Brain pericyte (primary cell): ENCODE data around the gene CDK11A.
"Not testable (repeated sequence)": the region's sequence is repeated elsewhere in the genome, so short reads cannot be mapped to it uniquely, and the experiment has no call there.

ENCODE experiments used
- DNase-seq: peaks from one replicate; pipeline ENCODE4 v3.0.0-alpha.2; 2012; ENCODE audit warnings: low read depth, low spot score

Gene CDK11A

DNA sequence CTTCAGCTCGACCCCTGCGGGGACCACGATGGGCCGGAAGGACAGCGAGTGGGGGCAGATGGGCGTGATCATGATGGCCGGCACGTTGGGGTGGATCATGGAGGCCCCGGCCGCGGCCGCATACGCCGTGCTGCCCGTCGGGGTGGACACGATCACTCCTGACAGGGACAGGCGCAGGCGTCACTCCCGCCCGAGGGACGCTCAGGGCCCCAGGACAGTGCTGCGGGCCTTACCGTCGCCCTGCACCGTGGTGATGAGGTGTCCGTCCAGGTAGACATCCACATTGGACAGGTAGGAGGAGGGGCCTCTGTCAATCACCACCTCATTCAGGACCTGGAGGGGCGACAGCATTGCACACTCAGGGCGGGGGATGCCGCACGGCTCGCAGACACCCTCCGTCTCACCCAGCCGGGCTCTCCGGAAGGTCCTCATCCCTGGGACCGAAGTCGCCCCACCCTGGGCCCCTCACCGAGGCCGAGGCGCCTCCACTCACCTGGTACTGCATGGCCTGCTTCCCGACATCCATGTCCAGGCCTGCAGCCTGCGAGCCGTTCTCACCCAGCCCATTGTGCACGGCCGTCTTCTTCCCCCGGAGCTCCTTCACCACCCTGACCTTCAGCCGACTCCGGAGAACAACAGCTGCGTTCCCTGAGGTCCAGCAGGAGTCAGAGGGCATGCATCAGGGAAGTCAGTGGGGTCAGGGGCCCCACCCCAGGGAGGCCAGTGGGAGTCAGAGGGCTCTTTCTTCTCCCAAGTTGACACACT is 30.1 kb upstream of the CDK11A start:
- DNase-seq: no peak

DNA sequence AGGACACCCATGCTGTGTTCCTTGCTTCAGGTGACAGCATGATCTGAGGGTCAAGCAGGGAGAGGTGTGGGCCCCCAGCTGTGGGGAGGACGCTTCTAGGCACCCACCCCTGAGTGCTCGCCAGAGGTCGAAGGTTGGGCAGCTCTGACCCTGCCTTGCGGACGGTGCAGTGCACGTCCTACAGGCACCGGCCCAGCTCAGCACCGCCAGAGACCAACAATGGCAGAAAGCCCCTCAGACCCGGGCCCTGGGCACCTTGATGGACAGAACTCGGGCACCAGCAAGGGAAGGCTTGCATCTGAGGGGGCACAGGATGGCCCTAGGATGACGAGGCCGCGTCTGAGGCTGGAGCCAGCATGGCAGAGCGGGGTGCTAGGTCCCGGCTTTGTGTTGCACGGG is 29.4 kb upstream of the CDK11A start:
- DNase-seq: no peak

DNA sequence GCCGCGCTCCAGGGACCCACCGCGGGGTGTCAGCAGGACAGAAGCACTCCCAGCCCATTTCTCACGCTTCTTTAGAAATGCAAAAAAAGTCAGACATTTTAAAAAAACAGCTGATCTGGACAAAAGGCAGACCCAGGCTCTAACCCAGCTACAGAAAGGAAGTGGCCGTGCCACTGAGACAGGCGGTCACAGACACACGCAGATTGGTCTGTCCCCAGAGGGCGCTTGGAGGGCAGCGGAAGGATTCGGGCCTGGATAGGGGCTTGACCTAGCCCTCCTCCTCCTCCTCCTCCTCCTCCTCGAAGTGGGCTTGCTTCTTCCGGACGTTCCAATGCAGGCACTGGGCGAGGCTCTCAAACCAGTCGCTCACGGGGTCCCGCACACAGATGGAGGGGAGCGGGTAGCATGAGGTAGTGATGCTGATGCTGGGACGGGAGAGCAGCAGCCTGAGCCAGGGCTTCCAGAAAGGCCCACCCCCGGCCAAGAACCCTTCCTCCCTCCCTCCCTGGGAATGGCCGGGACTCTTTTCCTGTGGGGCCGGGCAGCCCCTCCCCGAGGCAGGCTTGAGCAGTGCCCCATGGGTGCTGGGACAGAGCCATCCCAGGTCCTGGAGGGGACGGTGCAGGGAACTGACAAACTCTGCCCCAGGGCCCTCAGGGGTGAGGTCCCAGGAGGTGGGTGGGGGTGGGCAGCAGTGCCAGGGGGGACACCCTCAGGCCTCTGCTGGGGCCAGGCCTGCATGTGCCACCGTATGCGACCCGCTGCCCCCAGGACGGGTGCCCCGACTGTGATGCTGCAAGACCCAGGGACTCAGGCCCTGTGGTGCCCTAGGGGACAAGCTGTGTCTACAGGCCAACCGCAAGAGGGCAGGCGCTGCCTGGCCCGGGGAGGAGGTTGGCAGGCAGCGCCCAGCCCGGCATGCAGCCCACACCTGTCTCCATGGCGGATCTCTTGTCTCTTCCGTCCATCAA is 28.8 kb upstream of the CDK11A start:
- DNase-seq: no peak

DNA sequence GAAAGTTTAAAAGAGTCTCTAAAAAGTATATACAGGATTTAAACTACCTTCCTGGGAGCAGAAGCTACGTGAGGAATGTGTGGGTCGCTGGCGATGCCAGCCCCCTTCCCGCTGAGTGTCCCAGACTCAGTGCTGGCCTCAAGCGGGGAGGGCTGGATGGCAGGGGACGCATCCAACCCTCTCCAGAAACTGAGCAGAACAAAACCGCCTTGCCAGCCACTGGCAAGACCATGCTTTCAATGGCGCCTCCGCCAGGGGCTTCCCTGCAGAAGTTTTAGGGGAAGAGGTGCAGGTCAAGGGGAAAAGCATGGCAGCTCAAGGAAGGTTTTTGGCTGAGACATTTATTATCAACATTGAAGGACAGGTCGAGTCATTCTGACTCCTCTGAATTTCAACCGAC is 28.0 kb upstream of the CDK11A start:
- no peak for DNase-seq

DNA sequence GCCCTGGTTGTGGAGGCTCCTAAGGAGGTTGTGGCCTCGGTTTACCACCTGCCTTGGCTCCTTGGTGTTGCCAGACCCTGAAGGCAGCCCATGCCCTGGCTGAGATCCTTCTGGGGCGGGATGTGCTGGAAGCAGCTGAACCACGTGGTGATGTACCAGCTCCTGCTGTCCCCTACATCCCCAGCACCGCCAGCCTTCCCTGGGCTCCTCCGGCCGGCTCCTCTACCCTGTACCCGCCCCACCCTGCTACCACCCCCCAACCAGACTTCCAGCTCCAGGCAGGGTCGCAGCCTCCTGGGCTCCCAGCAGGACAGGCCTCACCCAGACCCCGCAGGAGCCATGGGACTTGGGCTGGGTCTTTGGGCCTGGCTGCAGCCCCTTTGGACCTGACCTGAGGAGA is 25.8 kb upstream of the CDK11A start:
- not testable (repeated sequence) for DNase-seq

DNA sequence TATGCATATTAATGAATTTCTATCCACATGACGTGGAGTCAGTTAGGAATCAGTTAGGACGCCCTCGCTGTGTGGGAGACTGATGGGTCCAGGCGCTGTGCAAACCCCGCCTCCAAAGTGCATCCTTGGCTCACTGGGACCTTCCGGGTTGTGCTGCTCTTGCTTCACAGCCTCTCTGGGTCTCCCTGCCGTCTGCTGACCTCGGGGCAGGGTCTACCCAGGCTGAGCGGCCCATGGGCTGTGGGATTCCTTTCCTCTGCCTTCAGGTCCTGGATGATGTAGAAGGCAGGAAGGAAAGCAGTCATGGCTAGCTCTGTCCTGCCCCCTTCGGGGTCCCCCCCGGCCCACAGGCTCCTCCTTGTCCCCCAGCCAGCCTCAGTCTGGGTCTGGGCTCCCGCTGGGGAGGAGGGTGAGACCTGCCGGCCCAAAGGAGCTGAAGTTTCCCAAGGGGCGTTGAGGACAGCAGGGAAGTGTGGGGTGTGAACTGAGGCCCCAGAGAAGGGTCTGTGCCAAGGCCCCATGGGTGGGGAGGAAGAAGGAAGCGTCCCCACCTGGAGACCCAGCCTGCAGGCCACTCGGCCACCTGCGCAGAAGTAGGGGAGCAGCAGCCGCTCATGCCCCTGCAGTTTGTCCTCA is 24.6 kb upstream of the CDK11A start:
- DNase-seq: no peak

DNA sequence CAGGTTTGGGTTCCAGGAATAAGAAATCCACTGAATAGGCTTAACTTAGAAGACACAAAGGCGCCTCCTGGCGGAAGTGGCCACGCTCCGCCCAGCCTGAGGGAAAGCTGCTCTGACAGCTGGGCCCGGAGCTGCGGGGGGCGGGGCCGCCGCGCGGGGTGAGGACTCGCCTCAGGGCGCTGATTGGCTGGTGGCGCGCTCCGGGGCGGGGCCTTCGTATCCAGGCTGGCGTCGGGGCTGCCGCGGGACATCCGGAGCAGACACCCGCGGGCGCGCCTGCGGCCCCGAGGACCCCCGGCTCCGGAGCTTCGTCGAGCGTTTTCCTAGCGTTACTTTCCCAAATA is 22.4 kb upstream of the CDK11A start:
- DNase-seq: not testable (repeated sequence)

DNA sequence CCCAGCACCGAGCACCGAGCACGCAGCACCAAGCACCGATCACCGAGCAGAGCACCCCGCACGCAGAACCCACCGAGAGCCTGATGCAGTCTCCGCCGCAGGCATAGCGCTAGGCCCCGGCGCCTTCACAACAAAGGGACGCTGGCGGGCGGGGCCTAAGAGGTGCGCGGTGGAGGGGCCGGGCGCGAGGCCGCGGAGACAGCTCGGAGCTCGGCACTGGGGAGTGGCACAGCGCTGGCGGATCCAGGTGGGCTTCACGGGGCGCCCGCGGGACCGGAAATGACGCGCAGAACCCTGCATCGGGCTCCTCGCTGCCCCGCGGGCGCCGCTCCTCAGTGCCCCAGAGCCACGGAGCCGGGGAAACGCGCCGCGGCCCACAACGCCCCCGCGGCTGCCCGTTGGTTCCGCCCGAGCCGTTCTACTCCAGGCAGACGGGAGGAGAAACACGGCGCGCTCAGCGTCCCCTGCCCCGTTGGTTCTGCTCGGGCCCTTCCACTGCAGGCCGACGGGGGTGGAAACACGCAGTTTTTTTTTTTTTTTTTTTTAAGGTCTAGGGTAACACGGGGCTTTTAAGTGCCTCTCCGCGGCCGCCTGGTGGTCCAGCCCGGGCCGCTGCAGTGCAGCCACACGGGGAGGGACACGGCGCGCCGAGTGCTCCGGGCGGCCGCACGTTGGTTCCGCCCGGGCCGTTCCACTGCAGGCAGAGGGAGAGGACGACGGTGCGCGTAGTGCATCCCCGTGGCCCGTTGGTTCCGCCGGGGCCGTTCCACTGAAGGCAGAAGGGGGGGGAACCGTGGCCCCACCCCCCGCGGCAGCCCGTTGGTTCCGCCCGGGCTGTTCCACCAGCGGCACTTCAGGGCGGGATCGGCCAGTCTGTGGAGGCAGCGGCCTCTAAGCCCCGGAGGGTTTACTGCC is 21.8 kb upstream of the CDK11A start:
- DNase-seq: peak; percentile 46

DNA sequence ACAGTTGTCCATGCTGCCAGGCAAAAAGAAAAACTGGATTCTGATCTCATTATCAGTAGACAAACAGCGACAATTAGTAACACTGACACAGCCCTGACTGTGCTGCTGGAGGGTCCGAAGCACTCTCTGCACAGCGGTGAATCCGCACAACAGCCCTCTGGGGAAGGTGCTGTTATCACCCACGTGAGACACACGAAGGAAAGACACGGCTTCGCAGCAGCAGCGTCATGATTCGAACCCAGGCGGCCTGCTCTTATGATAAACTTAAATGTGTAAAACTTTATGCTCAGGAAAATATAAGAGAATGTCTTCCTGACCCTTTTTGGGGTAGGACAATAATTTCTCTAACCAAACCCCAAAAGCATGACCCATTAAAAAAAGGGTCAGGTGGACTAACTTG is 18.4 kb upstream of the CDK11A start:
- DNase-seq: not testable (repeated sequence)

DNA sequence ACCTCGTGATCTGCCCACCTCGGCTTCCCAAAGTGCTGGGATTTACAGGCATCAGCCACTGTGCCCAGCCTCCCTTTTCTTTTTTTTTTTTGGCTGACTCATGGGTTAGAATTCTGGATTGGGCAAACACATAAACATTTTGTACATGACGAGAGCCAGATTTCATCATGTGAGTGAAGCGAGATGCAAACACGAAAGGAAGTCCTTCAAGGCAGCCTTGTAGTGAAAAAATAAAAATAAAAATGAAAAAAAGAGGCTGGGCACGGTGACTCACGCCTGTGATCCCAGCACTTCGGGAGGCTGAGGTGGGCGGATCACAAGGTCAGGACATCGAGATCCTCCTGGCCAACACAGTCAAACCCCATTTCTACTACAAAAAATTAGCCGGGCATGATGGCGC is 16.9 kb upstream of the CDK11A start:
- peak; percentile 63 for DNase-seq

DNA sequence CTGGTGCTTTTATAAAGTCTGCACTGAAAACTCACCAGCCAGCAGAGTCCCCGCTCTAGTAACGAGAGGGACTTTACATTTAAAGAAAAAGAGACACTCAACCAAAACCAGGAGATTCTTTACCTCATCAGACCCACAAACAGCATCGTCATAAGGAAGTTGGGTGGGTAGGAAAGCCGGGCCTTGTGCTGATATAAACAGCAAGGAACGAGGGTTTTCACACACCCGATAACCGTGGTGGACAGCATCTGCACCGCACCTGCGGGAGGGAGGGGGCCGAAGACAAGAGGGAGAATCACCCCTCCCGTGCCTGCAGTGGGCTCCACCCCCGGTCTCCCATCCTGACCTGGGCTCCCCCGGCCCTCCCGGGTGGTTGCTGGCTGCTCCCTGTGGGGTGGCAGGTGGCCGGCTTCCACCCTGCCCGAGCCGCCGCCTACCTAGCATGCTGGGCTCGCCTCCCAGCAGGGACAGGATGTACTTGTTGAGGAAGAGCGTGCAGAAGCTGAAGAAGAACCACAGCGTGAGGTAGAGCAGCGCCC is 14.7 kb upstream of the CDK11A start:
- not testable (repeated sequence) for DNase-seq

DNA sequence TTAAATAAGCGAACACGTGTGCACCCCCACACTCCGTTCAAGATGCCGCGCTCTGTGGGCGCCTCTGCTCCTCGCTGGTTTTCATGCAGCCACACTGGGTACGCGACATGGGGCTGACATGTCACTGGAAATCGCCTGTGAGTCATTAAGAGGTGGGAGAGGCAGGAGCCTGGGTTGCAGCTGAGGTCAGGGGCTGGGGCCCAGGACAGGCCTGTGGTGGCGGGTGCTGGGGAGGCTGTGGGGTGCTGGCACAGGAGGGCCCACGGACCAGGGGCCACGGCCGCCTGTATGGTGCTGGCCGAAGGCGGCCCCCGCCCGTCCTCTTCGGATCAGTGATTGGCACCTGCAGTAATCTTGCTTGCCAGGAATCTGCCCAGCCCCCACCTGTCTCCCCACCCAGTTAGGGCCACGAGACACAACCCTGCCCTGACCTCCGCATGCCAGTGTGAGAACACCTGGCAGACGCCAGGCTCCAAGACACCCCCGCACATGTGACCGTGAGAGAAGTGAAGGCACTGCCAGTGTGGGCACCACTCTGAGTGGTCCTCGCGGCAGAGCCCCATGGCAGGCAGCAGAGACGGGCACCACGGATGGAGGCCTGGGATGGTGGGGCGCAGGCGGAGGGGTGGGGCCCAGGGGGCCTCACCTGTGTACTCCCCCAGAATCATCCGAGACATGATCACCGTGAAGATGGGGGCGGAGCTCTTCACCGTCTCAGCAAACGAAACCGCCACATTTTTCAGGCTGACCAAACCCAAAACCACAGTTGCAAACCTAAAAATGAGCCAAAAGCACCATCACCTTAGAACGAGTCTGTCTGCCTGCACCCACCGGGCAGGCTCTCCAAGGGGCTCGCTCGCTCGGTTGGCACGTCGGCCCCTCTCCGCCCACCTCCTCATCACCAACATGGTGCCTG is 13.8 kb upstream of the CDK11A start:
- DNase-seq: not testable (repeated sequence)

DNA sequence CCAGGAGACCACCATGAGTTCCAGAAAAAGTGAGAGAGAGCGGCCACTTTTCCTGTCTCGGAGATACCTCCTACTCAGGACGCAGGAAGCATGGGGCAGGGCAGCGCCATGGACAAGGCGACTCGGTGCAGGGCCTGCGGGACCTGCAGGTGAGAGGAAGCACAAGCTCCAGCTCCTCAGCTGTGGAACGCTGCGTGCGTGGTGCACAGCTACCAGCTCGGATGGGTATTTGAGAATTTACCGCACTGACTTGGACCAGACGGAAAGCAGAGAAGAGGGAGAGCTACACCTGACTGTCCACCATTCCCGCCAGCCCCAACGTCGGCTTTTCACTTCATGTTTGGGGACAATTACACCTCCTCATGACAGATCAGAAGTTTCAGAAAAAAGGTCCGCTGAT is 8.2 kb upstream of the CDK11A start:
- DNase-seq: no peak

DNA sequence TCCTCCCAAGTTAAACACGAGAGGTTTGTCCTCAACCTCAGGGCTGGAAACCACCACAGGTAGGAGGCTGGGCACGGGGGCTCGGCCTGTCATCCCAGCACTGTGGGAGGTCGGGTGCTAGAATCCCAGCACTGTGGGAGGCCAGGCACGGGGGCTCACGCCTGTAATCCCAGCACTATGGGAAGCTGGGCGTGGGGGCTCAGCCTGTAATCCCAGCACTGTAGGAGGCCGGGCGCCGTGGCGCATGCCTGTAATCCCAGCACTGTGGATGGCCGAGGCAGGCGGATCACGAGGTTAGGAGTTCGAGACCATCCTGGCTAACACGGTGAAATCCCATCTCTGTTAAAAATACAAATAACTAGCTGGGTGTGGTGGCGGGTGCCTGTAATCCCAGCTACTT is 6.7 kb upstream of the CDK11A start:
- DNase-seq: no peak

DNA sequence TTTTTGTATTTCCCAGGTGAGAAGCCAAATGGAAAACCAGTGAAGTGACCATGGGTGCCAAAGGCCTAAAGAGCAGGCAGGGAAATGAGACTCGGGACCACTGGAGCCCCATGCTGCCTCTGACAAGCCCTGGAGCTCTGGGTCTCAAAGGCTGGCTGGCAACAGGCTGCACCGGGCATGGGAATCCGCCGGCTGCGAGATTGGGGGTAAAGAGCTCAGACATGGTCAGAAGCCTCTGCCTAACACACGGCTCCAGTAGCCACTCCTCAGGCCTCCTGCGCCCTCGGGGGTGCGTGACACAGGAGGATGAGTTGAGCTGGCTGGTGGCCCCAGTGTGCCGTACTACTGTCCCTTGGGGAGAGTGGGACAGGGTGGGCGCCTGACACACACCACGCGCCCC is 6.1 kb upstream of the CDK11A start:
- DNase-seq: not testable (repeated sequence)

DNA sequence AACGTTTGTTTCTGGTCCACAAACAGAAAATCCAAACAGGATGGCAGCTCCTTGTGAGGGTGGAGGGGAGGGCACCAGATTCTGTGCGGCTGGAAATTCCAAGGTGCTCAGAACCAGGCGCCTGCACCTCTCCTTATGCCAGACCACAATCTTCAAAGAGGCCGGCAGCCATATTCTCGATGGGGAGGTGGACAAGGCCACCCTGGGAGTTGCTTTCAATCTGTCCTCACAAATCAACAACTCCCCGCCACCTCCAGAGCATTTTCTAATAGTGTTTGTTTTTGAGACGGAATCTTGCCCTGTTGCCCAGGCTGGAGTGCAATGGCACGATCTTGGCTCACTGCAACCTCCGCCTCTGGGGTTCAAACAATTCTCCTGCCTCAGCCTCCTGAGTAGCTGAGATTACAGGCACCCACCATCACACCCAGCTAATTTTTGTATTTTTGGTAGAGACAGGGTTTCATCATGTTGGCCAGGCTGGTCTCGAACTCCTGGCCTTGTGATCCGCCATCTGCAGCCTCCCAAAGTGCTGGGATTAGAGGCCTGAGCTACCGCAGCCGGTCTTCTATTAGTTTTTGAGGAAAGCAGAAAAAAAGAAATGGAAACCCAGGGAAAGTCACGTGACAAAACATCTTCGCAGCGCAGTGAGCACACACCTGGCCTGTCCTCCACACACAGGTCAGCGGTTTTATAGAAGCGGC is 5.1 kb upstream of the CDK11A start:
- DNase-seq: not testable (repeated sequence)

DNA sequence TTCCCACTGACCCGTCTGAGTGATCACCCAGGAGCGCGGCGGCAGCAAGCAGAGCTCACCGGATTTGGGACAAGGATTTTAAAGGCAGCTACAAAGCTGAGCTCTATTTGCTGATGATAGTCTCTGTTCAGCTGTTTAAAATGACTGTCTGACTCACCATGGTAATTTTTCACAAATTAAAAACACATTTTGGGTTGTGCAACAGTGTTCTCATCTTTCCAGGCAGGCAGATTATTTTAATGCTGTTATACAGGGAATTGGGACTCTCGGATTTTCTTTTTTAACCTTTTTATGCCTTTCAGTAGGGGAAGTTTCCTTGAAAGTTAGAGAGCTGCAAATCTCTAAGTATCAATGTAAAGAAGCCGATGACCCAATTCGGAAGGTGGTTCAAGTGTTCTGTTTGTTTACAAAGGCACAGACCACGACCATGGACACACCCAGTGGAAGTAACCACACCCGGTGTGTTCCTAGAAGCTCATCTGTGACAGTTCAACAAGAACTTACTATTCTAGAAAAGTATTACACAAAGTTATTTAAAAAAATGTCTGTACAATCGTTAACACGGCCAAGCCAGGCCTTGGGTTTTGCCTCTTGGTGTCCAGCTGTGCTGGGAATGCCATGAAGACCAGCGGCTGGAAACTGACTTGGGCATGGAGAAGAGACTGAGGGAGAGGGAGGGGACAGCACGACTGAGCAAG is 4.3 kb upstream of the CDK11A start:
- peak; percentile 18 for DNase-seq

DNA sequence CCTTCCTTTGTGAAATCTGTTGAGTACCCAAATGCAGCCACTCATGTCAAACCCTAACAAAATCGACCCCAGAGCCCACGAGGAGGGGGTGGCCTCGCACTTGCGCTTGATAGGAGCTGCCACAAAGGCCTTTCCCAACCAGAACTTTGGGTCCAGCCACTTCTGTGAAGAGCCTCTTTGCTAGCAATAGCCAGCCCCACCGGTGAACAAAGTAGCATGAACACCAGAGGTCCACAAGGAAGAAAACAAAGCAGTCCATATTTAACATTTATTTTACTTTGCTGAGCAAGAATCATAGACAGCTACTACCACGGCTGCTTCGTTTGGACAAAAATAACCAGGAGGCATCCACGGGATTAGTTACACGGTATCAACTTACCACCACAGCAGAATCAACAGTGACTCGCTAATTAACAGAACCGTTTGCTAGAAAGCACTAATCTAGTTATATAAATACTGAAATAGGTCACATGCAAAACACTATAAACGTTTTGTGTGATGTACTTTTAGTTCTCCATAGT is 3.0 kb upstream of the CDK11A start:
- DNase-seq: not testable (repeated sequence)
